ENCODE measurements around the gene ARMC3. TPM values are rescaled to one million over a fixed set of nuclear protein-coding genes. Genes with fewer than 3 reads are reported as not detected.

ARMC3 gene
- polyA plus RNA-seq, 1 donor from 2014 or later, result 0.22 TPM

- H3K9me3 ChIP-seq (ENCODE audit: low read length), result no peaks in the 10 kb centered on the region
- H3K4me3 ChIP-seq (ENCODE audit: low read length), result no peak overlapping the region
- no peak overlapping the region for H3K27ac ChIP-seq (ENCODE audit: low read length)
- no peaks in the 10 kb centered on the region for H3K79me2 ChIP-seq (replicated peaks; ENCODE audit: insufficient read depth, low read length)
- H3K4me2 ChIP-seq (ENCODE audit: low read length), result no peak overlapping the region
- no peak overlapping the region for H2AFZ ChIP-seq (ENCODE audit: low read depth, low read length)
- no peaks in the 10 kb centered on the region for H3K9me2 ChIP-seq (ENCODE audit: insufficient read depth, low read length)
- H4K20me1 ChIP-seq (ENCODE audit: insufficient read depth), result no peaks in the 10 kb centered on the region
- no peaks in the 10 kb centered on the region for H3K27me3 ChIP-seq (ENCODE audit: insufficient read depth, low read depth, low read length)
- TF ChIP-seq TAF1 (IDR thresholded peaks at IDR 0.05; ENCODE audit: low read depth) (no peak), MXI1 (conservative IDR thresholded peaks at IDR 0.05; ENCODE audit: poor library complexity, severe bottlenecking) (no peak), RAD21 (conservative IDR thresholded peaks at IDR 0.05) (no peak), EP300 (conservative IDR thresholded peaks at IDR 0.05; ENCODE audit: poor library complexity, severe bottlenecking) (no peak), SMC3 (conservative IDR thresholded peaks at IDR 0.05; ENCODE audit: poor library complexity) (no peak), EZH2 (IDR thresholded peaks at IDR 0.05; ENCODE audit: borderline replicate concordance, insufficient read depth, low read length, poor library complexity, severe bottlenecking) (no peak), POLR2AphosphoS5 (IDR thresholded peaks at IDR 0.05) (no peak), REST (IDR thresholded peaks at IDR 0.05; ENCODE audit: borderline replicate concordance) (no peak), CTCF (IDR thresholded peaks at IDR 0.05; ENCODE audit: poor library complexity, severe bottlenecking) (no peak)
- no peaks in the 10 kb centered on the region for H3K36me3 ChIP-seq (ENCODE audit: insufficient read depth, low read length)
- H3K9ac ChIP-seq (ENCODE audit: low read length), result no peak overlapping the region
- H3F3A ChIP-seq (ENCODE audit: insufficient read depth, low read length, poor library complexity, severe bottlenecking), result no peaks in the 10 kb centered on the region
These were observed 85.9 kb downstream of the ARMC3 start for GRCh38 chr10:23013581-23014335.

- no peak overlapping the region for H2AFZ ChIP-seq (ENCODE audit: low read depth, low read length)
- no peak for TF ChIP-seq EZH2 (IDR thresholded peaks at IDR 0.05; ENCODE audit: borderline replicate concordance, insufficient read depth, low read length, poor library complexity, severe bottlenecking)
- no peak for TF ChIP-seq POLR2AphosphoS5 (IDR thresholded peaks at IDR 0.05)
- TF ChIP-seq RAD21 (conservative IDR thresholded peaks at IDR 0.05), result no peak
- TF ChIP-seq REST (IDR thresholded peaks at IDR 0.05; ENCODE audit: borderline replicate concordance), result no peak
- TF ChIP-seq CTCF (IDR thresholded peaks at IDR 0.05; ENCODE audit: poor library complexity, severe bottlenecking), result no peak
- TF ChIP-seq EP300 (conservative IDR thresholded peaks at IDR 0.05; ENCODE audit: poor library complexity, severe bottlenecking), result no peak
- TF ChIP-seq MXI1 (conservative IDR thresholded peaks at IDR 0.05; ENCODE audit: poor library complexity, severe bottlenecking), result no peak
- no peak for TF ChIP-seq SMC3 (conservative IDR thresholded peaks at IDR 0.05; ENCODE audit: poor library complexity)
- no peak for TF ChIP-seq TAF1 (IDR thresholded peaks at IDR 0.05; ENCODE audit: low read depth)
- no peaks in the 10 kb centered on the region for H3K79me2 ChIP-seq (replicated peaks; ENCODE audit: insufficient read depth, low read length)
- H3K27ac ChIP-seq (ENCODE audit: low read length), result no peak overlapping the region
- H3F3A ChIP-seq (ENCODE audit: insufficient read depth, low read length, poor library complexity, severe bottlenecking), result no peaks in the 10 kb centered on the region
- no peak overlapping the region for H3K4me2 ChIP-seq (ENCODE audit: low read length)
- H3K9me3 ChIP-seq (ENCODE audit: low read length), result no peaks in the 10 kb centered on the region
- H3K9ac ChIP-seq (ENCODE audit: low read length), result no peak overlapping the region
- H4K20me1 ChIP-seq (ENCODE audit: insufficient read depth), result no peaks in the 10 kb centered on the region
- H3K27me3 ChIP-seq (ENCODE audit: insufficient read depth, low read depth, low read length), result no peaks in the 10 kb centered on the region
- no peaks in the 10 kb centered on the region for H3K9me2 ChIP-seq (ENCODE audit: insufficient read depth, low read length)
- no peak overlapping the region for H3K4me3 ChIP-seq (ENCODE audit: low read length)
- no peaks in the 10 kb centered on the region for H3K36me3 ChIP-seq (ENCODE audit: insufficient read depth, low read length)
These were observed 87.3 kb downstream of the ARMC3 start for GRCh38 chr10:23015021-23015707.
